HG03045 (cell line): ENCODE measurements around the gene PTAFR.

Experiments
- ATAC-seq: cut with Tn5 transposase; IDR thresholded peaks from one replicate; pipeline ENCODE4 v1.9.1; 2021; ENCODE audit warnings: mild to moderate bottlenecking, moderate library complexity; ENCODE audit not compliant: unreplicated experiment

Gene PTAFR

GRCh38 chr1:28176492-28177470 lies at the start of gene PTAFR:
PTAFR (minus strand) TSS chr1:28176690; CDS start chr1:28151021, 25,669 bp downstream.
- no peak for ATAC-seq

- ATAC-seq = no peak
Measured at GRCh38 chr1:28213315-28213714, 36.8 kb upstream of the PTAFR start.

- no peak for ATAC-seq
Measured at GRCh38 chr1:28209700-28210099, 33.2 kb upstream of the PTAFR start.

GRCh38 chr1:28208818-28209441 lies 32.4 kb upstream of the PTAFR start:
- no peak for ATAC-seq

- ATAC-seq = no peak
Measured at GRCh38 chr1:28205243-28205642, 28.8 kb upstream of the PTAFR start.

DNA sequence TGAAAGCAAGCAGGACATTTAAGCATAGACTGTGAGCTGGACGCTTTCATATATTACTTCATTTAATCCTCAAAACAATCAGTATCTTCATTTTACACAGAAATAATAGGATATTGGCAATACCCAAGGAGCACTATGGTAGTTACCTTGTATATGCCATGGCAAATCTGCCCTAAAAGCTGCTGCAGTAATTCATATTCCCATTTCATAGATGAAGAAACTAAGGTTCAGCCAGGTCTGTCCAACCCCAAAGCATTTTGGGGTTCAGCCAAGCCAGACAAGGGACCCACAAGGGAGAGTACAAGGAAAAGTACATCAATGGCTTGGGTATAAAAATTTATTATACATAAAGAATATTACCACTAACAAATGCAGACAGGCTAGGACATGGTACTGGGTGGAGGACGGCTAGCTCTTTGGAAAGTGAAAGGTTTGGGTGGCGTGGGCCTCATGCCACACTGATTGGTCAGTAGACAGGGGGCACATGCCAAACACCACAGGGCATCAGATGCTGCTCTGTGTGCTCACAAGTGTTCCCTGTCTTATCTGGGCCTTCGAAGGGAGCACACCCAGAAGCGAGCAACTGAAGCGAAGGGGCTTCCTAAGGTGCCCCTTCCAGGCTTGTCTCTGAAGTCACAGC lies 23.9 kb upstream of the PTAFR start:
- ATAC-seq = no peak

DNA sequence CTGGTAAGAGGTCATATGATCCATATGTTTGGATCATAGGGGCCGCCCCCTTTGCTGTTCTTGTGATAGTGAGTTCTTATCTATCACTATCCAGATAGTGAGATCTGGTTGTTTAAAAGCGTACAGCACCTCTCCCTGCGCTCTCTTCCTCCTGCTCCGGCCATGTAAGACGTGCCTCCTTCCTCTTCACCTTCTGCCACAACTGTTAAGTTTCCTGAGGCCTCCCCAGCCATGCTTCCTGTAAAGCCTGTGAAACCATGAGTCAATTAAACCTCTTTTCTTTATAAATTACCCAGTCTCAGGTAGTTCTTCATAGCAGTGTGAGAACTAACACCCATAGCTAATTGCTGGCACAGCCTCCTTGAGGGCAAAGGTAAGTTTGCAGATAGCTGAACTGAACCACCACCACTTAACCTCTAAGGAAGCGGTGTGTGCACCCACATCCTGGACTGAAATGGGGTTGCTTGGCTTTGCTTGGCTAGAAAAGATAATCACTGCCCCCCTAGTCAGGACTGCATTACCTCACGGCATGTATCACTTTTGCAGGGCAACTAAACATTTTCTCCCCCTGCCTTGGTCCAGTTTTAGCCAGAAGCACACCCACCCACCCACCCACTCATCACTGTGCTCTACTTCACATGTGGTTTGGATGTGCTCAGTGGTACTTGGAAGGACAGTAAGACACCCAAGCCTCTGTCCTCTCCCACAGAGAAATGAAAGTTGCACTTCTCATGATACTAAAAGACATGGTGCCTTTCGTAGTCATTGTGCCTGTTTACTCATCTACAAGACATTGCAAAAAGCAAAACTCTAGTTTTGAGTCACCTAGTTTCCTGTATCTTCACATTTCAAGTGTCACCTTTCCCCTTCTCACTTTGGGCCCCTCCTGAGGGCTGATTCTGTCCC lies 23.1 kb upstream of the PTAFR start:
- ATAC-seq = peak; percentile 77

DNA sequence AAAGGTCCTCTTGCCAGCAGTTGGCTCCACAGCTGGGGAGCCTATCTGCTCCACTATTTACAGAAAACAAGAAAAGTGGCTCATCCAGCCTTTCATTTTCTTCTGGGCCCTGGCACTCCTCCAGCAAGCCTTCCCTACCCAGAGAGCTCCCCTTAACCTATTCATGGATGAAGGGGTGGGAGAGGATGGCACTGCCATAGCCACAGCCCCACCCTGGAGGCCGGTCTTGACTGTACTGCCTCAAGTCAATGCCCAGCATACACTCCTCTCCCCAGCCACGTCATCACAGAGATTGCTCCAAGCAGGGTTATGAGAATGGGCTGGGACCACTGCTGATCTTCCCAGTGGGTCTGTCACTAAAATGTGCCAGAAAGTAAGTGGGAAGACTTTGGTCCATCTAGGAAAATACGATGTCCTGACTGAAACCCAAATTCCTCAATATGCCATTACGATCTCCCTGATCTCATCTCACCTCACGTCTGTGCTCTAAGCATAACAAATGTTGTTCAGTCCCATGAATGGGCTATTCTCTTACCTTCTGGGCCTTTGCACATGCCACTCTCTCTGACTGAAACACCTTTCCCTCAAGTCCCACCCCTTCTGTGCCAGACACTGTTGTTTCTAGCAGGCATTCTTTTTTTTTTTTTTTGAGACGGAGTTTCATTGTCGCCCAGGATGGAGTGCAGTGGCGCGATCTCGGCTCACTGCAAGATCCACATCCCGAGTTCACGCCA lies 21.4 kb upstream of the PTAFR start:
- ATAC-seq = no peak

DNA sequence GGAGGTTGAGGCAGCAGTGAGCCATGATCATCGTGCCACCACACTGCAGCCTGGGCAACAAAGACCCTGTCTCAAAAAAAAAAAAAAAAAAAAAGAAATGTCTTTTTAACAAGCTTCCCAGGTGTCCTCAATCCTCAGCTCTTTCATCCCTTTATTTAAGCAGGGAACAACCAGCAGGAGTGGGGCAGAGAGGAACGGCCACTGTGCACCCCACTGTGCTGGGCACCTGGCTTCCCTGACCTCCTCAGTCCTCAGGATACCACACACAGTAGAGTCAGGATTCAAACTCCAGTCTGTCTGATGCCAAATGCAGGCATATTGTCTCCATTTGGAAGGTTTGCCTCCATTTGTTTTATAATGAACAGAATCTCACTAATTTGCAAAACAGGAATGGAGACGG lies 19.8 kb upstream of the PTAFR start:
- ATAC-seq = no peak

DNA sequence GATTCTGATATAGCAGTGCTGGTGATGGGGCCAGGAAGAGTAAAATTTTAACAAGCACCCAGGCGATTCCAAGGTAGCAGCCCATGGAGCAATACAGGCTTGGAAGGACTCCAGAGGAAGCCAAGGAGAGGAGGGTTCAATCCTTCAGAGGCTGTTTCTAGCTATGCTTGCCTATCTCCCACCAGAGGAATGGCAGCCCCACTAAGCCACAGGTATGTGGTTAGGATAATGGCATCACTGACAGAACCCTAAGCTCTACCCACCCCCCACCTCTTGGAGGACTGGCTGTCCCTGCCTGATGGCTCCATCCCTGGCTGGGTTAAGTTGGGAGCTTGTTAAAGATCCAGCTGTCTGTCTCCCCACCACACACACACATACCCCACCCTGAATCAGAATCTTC lies 19.3 kb upstream of the PTAFR start:
- ATAC-seq = no peak

DNA sequence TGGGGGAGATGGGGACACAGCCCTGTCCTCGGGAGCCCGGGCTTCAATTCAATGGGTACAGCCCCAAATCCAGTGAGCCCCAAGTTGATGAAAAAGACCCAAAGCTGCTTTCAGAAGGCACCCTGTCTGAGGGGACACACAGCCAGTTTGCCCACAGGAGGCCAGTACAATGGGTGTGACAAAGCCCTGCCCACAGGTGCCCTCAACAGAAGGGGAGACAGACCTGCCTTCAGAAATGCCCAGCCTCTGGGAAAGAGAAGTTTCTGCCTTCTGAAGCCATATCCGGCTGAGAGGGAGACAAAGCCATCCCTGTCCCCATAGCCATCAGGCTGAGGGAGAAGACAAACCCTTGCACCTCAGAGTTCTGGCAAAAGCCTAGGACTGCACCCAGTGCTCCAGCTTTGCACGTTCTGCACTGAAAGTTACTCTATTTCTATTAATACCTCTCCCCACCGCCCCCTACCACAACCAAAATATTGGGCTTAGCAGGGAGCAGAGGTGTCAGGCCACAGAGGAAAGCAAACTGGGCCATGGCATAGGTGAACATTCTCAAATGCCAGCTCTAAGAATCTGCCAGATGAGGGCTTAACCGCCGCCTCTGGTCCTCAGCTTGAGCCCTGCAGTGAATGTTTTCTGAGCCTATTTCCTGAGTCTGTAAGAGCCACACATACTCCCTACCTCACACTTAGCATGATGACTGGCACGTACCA lies 18.0 kb upstream of the PTAFR start:
- no peak for ATAC-seq

GRCh38 chr1:28193701-28194161 lies 17.2 kb upstream of the PTAFR start:
- no peak for ATAC-seq

DNA sequence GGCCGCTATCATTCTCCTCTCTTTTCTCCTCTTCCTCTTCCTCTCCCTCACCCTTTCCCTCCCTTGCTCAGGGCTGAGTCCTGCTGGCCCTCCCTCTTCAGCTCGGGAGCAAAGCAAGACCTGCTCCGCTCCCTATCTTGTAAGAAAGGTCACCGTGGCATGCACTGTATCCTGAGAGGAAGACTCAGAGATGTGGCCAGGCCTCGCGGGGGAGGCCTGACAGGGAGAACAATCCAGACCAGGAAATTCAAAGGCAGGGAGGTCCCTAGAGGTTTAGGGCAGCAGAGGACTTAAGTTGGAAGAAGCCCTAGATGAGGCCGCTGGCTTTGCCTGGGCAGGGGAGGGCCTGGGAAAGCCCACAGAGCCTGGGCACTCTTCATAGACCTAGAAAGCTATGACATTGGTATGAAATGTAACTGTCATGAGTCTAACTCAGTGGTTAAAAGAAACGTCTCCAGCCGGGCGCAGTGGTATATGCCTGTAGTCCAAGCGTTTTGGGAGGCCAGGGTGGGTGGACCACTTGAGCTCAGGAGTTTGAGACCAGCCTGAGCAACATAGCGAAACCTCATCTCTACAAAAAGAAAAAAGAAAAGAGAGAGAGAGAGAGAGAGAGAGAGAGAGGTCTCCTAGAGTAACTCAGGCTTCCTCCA lies 14.6 kb upstream of the PTAFR start:
- no peak for ATAC-seq

GRCh38 chr1:28190337-28190979 lies 14.0 kb upstream of the PTAFR start:
- ATAC-seq = no peak

DNA sequence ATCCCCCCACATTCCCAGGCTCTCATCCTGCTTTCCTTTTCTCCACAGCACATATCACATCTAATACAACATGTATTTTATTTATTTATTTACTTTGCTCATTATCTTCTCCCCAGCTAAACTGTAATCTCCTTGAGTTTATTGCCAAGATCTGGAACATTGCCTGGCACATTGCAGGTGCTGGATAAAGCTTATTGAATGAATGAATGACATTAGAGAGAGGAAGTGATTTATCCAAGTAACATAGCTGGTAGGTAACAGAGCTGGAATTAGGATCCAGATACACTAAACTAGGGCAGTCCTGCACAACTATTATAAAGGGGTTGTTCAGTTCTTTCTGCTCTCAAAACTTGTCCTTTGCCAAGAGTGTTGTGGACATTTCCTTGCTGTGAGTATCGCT lies 8.6 kb upstream of the PTAFR start:
- no peak for ATAC-seq

DNA sequence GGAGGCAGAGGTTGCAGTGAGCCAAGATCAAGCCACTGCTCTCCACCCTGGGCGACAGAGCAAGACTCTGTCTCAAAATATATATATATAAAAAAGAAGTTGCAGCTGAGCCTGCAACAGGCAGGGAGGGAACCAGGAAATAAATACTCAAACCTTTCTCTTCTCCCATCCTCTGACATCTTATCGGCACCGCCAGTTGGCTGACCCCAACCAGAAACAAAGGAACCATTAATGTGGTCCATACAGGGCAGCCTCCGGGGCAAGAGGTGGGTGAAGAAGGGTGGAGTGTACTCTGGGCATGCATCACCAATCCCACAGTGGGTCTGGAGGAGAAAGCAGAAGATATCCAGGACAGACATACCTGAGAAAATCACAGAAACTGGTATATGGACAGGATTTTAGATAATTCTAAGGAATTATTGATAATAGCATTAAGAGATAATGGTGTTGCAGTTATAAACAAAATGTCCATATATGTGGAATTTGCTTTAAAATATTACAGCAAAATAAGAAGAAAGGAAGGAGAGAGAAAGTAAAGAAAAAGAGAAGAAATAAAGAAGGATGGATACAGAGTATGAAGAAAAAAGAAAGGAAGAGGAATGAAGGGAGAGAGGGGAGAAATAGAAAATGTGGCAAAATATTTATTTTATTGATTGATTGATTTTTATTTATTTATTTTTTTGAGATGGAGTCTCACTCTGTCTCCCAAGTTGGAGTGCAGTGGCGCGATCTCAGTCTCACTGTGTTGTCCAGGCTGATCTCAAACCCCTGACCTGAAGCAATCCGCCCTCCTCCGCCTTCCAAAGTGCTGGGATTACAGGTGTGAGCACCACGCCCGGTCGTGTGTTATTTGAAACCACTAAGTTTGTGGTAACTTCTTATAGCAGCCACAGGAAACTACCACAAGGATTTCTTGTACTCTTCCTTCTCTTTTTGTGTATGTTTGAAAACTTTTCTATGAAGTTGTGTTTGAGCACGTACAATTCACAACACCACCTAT lies 4.1 kb upstream of the PTAFR start:
- no peak for ATAC-seq
